Measurements from ENCODE around the gene MANSC4.

MANSC4 gene

GRCh38 chr12:27794818-27795584, 15.0 kb upstream of the MANSC4 start:
- no peak overlapping the region for H3K4ac ChIP-seq (ENCODE audit: low read length)
- WGBS, 2 donors (ENCODE audit: extremely low coverage in 2 of 2, insufficient read length in 2 of 2, insufficient replicate concordance in 1 of 2) = no CpG with 5 or more reads among the region's 6 CpGs
- no peak overlapping the region for H2BK15ac ChIP-seq (ENCODE audit: low read length)
- no peak overlapping the region for H2BK5ac ChIP-seq (ENCODE audit: low read length)
- no peaks in the 10 kb centered on the region for H3K4me1 ChIP-seq (ENCODE audit: control insufficient read depth in 2 of 2, insufficient read depth in 1 of 2, low read depth in 1 of 2, low read length in 2 of 2)
- H3K4me3 ChIP-seq (ENCODE audit: low read length in 2 of 2) = no peak overlapping the region
- H2AFZ ChIP-seq (ENCODE audit: low read length) = no peak overlapping the region
- no peak overlapping the region for H3K14ac ChIP-seq (ENCODE audit: low read length)
- no peak overlapping the region for H3K9ac ChIP-seq (ENCODE audit: low read depth, low read length, poor library complexity)
- H3K23ac ChIP-seq (ENCODE audit: low read depth, low read length, poor library complexity) = no peak overlapping the region
- no peak overlapping the region for H3K27ac ChIP-seq (replicated peaks; ENCODE audit: low read length)
- peaks cover 32 to 98% of the 10 kb centered on the region in 2 donors for H3K36me3 ChIP-seq (replicated peaks in 1 of 2; ENCODE audit: control insufficient read depth in 2 of 2, insufficient read depth in 2 of 2, low read length in 2 of 2)
- DNase-seq (ENCODE audit: low spot score) = no peak
- no peak overlapping the region for H3K18ac ChIP-seq (ENCODE audit: low read length)
- no peak overlapping the region for H2BK120ac ChIP-seq (ENCODE audit: low read depth, low read length)
- H3K27me3 ChIP-seq (ENCODE audit: control insufficient read depth in 3 of 3, insufficient read depth in 3 of 3, low read depth in 1 of 3, low read length in 3 of 3) = no peaks in the 10 kb centered on the region
- peaks cover 0 to 1% of the 10 kb centered on the region in 2 donors for H3K9me3 ChIP-seq (replicated peaks in 1 of 2; ENCODE audit: control insufficient read depth in 2 of 2, insufficient read depth in 1 of 2, low read depth in 1 of 2, low read length in 2 of 2)
- no peak overlapping the region for H4K8ac ChIP-seq (ENCODE audit: low read depth, low read length)
- H4K91ac ChIP-seq (ENCODE audit: low read depth, low read length, poor library complexity) = no peak overlapping the region
- no peak overlapping the region for H3K4me2 ChIP-seq (ENCODE audit: insufficient read depth, low read length, poor library complexity, severe bottlenecking)
- no peak overlapping the region for H2AK5ac ChIP-seq (ENCODE audit: low read depth, low read length)
- H2BK12ac ChIP-seq (ENCODE audit: low read length) = no peak overlapping the region
- H3K79me1 ChIP-seq (ENCODE audit: low read depth, low read length) = peaks cover 3% of the 10 kb centered on the region

GRCh38 chr12:27790179-27790578, 10.1 kb upstream of the MANSC4 start:
- Histone ChIP-seq H3K4me2 (ENCODE audit: insufficient read depth, low read length, poor library complexity, severe bottlenecking) (no peak overlapping the region), H2BK120ac (ENCODE audit: low read depth, low read length) (no peak overlapping the region), H3K9me3 (replicated peaks in 1 of 2; ENCODE audit: control insufficient read depth in 2 of 2, insufficient read depth in 1 of 2, low read depth in 1 of 2, low read length in 2 of 2) (peaks cover 0 to 11% of the 10 kb centered on the region in 2 donors), H3K23ac (ENCODE audit: low read depth, low read length, poor library complexity) (no peak overlapping the region), H3K36me3 (replicated peaks in 1 of 2; ENCODE audit: control insufficient read depth in 2 of 2, insufficient read depth in 2 of 2, low read length in 2 of 2) (peaks cover 16 to 90% of the 10 kb centered on the region in 2 donors), H2BK12ac (ENCODE audit: low read length) (no peak overlapping the region), H3K79me1 (ENCODE audit: low read depth, low read length) (peaks cover 3% of the 10 kb centered on the region), H3K18ac (ENCODE audit: low read length) (no peak overlapping the region), H3K4me3 (ENCODE audit: low read length in 2 of 2) (no peak overlapping the region), H3K4ac (ENCODE audit: low read length) (no peak overlapping the region), H2BK15ac (ENCODE audit: low read length) (no peak overlapping the region), H3K27ac (replicated peaks; ENCODE audit: low read length) (no peak overlapping the region), H3K27me3 (ENCODE audit: control insufficient read depth in 3 of 3, insufficient read depth in 3 of 3, low read depth in 1 of 3, low read length in 3 of 3) (no peaks in the 10 kb centered on the region), H3K4me1 (ENCODE audit: control insufficient read depth in 2 of 2, insufficient read depth in 1 of 2, low read depth in 1 of 2, low read length in 2 of 2) (no peaks in the 10 kb centered on the region), H3K14ac (ENCODE audit: low read length) (no peak overlapping the region), H2BK5ac (ENCODE audit: low read length) (no peak overlapping the region), H4K91ac (ENCODE audit: low read depth, low read length, poor library complexity) (no peak overlapping the region), H2AFZ (ENCODE audit: low read length) (no peak overlapping the region), H4K8ac (ENCODE audit: low read depth, low read length) (no peak overlapping the region), H3K9ac (ENCODE audit: low read depth, low read length, poor library complexity) (no peak overlapping the region), H2AK5ac (ENCODE audit: low read depth, low read length) (no peak overlapping the region)
- no CpG with 5 or more reads among the region's 2 CpGs for WGBS, 2 donors (ENCODE audit: extremely low coverage in 2 of 2, insufficient read length in 2 of 2, insufficient replicate concordance in 1 of 2)
- DNase-seq (ENCODE audit: low spot score) = no peak

- H3K18ac ChIP-seq (ENCODE audit: low read length) = no peak overlapping the region
- no peak overlapping the region for H2BK5ac ChIP-seq (ENCODE audit: low read length)
- peaks cover 7 to 87% of the 10 kb centered on the region in 2 donors for H3K36me3 ChIP-seq (replicated peaks in 1 of 2; ENCODE audit: control insufficient read depth in 2 of 2, insufficient read depth in 2 of 2, low read length in 2 of 2)
- H3K4me1 ChIP-seq (ENCODE audit: control insufficient read depth in 2 of 2, insufficient read depth in 1 of 2, low read depth in 1 of 2, low read length in 2 of 2) = peaks cover 0 to under 1% of the 10 kb centered on the region in 2 donors
- no peak overlapping the region for H3K4me2 ChIP-seq (ENCODE audit: insufficient read depth, low read length, poor library complexity, severe bottlenecking)
- H2AK5ac ChIP-seq (ENCODE audit: low read depth, low read length) = no peak overlapping the region
- H3K14ac ChIP-seq (ENCODE audit: low read length) = no peak overlapping the region
- no peak overlapping the region for H3K23ac ChIP-seq (ENCODE audit: low read depth, low read length, poor library complexity)
- H3K4ac ChIP-seq (ENCODE audit: low read length) = no peak overlapping the region
- H3K79me1 ChIP-seq (ENCODE audit: low read depth, low read length) = peaks cover 2% of the 10 kb centered on the region
- H3K27ac ChIP-seq (replicated peaks; ENCODE audit: low read length) = no peak overlapping the region
- H2BK120ac ChIP-seq (ENCODE audit: low read depth, low read length) = no peak overlapping the region
- H4K91ac ChIP-seq (ENCODE audit: low read depth, low read length, poor library complexity) = no peak overlapping the region
- no peak overlapping the region for H3K9ac ChIP-seq (ENCODE audit: low read depth, low read length, poor library complexity)
- no peak overlapping the region for H2BK15ac ChIP-seq (ENCODE audit: low read length)
- no CpG with 5 or more reads among the region's 2 CpGs for WGBS, 2 donors (ENCODE audit: extremely low coverage in 2 of 2, insufficient read length in 2 of 2, insufficient replicate concordance in 1 of 2)
- no peak overlapping the region for H4K8ac ChIP-seq (ENCODE audit: low read depth, low read length)
- DNase-seq (ENCODE audit: low spot score) = no peak
- H2AFZ ChIP-seq (ENCODE audit: low read length) = no peak overlapping the region
- H2BK12ac ChIP-seq (ENCODE audit: low read length) = no peak overlapping the region
- peaks cover 0 to 19% of the 10 kb centered on the region in 2 donors for H3K9me3 ChIP-seq (replicated peaks in 1 of 2; ENCODE audit: control insufficient read depth in 2 of 2, insufficient read depth in 1 of 2, low read depth in 1 of 2, low read length in 2 of 2)
- no peak overlapping the region for H3K4me3 ChIP-seq (ENCODE audit: low read length in 2 of 2)
- H3K27me3 ChIP-seq (ENCODE audit: control insufficient read depth in 3 of 3, insufficient read depth in 3 of 3, low read depth in 1 of 3, low read length in 3 of 3) = no peaks in the 10 kb centered on the region
Observed at GRCh38 chr12:27787559-27787958, 7.5 kb upstream of the MANSC4 start.

GRCh38 chr12:27785882-27786570, 6.0 kb upstream of the MANSC4 start:
- no peak overlapping the region for H2BK12ac ChIP-seq (ENCODE audit: low read length)
- H2AK5ac ChIP-seq (ENCODE audit: low read depth, low read length) = no peak overlapping the region
- no peak overlapping the region for H2BK15ac ChIP-seq (ENCODE audit: low read length)
- no peak overlapping the region for H3K18ac ChIP-seq (ENCODE audit: low read length)
- no CpG with 5 or more reads among the region's 3 CpGs for WGBS, 2 donors (ENCODE audit: extremely low coverage in 2 of 2, insufficient read length in 2 of 2, insufficient replicate concordance in 1 of 2)
- no peak overlapping the region for H3K14ac ChIP-seq (ENCODE audit: low read length)
- H3K4me2 ChIP-seq (ENCODE audit: insufficient read depth, low read length, poor library complexity, severe bottlenecking) = no peak overlapping the region
- H3K4me3 ChIP-seq (ENCODE audit: low read length in 2 of 2) = no peak overlapping the region
- H2BK5ac ChIP-seq (ENCODE audit: low read length) = no peak overlapping the region
- H4K8ac ChIP-seq (ENCODE audit: low read depth, low read length) = no peak overlapping the region
- H3K4me1 ChIP-seq (ENCODE audit: control insufficient read depth in 2 of 2, insufficient read depth in 1 of 2, low read depth in 1 of 2, low read length in 2 of 2) = peaks cover 9 to 12% of the 10 kb centered on the region in 2 donors
- H3K9me3 ChIP-seq (replicated peaks in 1 of 2; ENCODE audit: control insufficient read depth in 2 of 2, insufficient read depth in 1 of 2, low read depth in 1 of 2, low read length in 2 of 2) = peaks cover 0 to 19% of the 10 kb centered on the region in 2 donors
- H2BK120ac ChIP-seq (ENCODE audit: low read depth, low read length) = no peak overlapping the region
- H3K79me1 ChIP-seq (ENCODE audit: low read depth, low read length) = peaks cover under 1% of the 10 kb centered on the region
- H3K23ac ChIP-seq (ENCODE audit: low read depth, low read length, poor library complexity) = no peak overlapping the region
- H3K4ac ChIP-seq (ENCODE audit: low read length) = no peak overlapping the region
- H3K27ac ChIP-seq (replicated peaks; ENCODE audit: low read length) = no peak overlapping the region
- no peak overlapping the region for H2AFZ ChIP-seq (ENCODE audit: low read length)
- peaks cover under 1 to 87% of the 10 kb centered on the region in 2 donors for H3K36me3 ChIP-seq (replicated peaks in 1 of 2; ENCODE audit: control insufficient read depth in 2 of 2, insufficient read depth in 2 of 2, low read length in 2 of 2)
- no peak overlapping the region for H4K91ac ChIP-seq (ENCODE audit: low read depth, low read length, poor library complexity)
- DNase-seq (ENCODE audit: low spot score) = no peak
- H3K27me3 ChIP-seq (ENCODE audit: control insufficient read depth in 3 of 3, insufficient read depth in 3 of 3, low read depth in 1 of 3, low read length in 3 of 3) = no peaks in the 10 kb centered on the region
- no peak overlapping the region for H3K9ac ChIP-seq (ENCODE audit: low read depth, low read length, poor library complexity)
